GM21737 (cell line): ENCODE measurements around the gene GRM5.

Source experiments
- ATAC-seq: cut with Tn5 transposase; IDR thresholded peaks from one replicate; pipeline ENCODE4 v1.9.1; 2021; ENCODE audit warnings: mild to moderate bottlenecking, moderate library complexity; ENCODE audit not compliant: unreplicated experiment

The GRM5 gene

GRCh38 chr11:88454881-88455280 lies 610.9 kb downstream of the GRM5 start:
- no peak for ATAC-seq
